Measurements from ENCODE around the gene KCNN3.

The KCNN3 gene

GRCh38 chr1:154865442-154866256, 4.4 kb downstream of the KCNN3 start:
- no peak for DNase-seq (ENCODE audit: low spot score)
- TF ChIP-seq CTCF (IDR thresholded peaks at IDR 0.05): no peak
- H3K4me3 ChIP-seq: no peak overlapping the region
- H3K27ac ChIP-seq: no peak overlapping the region

GRCh38 chr1:154864189-154864975, 5.7 kb downstream of the KCNN3 start:
- DNase-seq (ENCODE audit: low spot score): no peak
- Histone ChIP-seq H3K27ac (no peak overlapping the region), H3K4me3 (no peak overlapping the region)
- no peak for TF ChIP-seq CTCF (IDR thresholded peaks at IDR 0.05)

- DNase-seq (ENCODE audit: low spot score): no peak
- TF ChIP-seq CTCF (IDR thresholded peaks at IDR 0.05): no peak
- H3K4me3 ChIP-seq: no peak overlapping the region
Measured at GRCh38 chr1:154863315-154864174, 6.5 kb downstream of the KCNN3 start.

GRCh38 chr1:154862907-154863306, 7.2 kb downstream of the KCNN3 start:
- H3K4me3 ChIP-seq: no peak overlapping the region
- DNase-seq (ENCODE audit: low spot score): no peak
- TF ChIP-seq CTCF (IDR thresholded peaks at IDR 0.05): no peak
- no peak overlapping the region for H3K27ac ChIP-seq

More at GRCh38 chr1:154863315-154864174, 6.5 kb downstream of the KCNN3 start:
- H3K27ac ChIP-seq: no peak overlapping the region

- Histone ChIP-seq H3K27ac (no peak overlapping the region), H3K4me3 (no peak overlapping the region)
- no peak for DNase-seq (ENCODE audit: low spot score)
- TF ChIP-seq CTCF (IDR thresholded peaks at IDR 0.05): no peak
Measured at GRCh38 chr1:154861607-154862094, 8.4 kb downstream of the KCNN3 start.

GRCh38 chr1:154860156-154860870, 9.8 kb downstream of the KCNN3 start:
- DNase-seq (ENCODE audit: low spot score): no peak
- no peak for TF ChIP-seq CTCF (IDR thresholded peaks at IDR 0.05)
- Histone ChIP-seq H3K4me3 (no peak overlapping the region), H3K27ac (no peak overlapping the region)
